ACHN (cell line): Measurements from ENCODE around the gene ARHGAP21.
"Not testable (repeated sequence)": the region's sequence is repeated elsewhere in the genome, so short reads cannot be mapped to it uniquely, and the experiment has no call there.

Source experiments
- DNase-seq: peaks from one replicate; pipeline ENCODE4 v3.0.0-alpha.2; 2015
- in situ Hi-C: cut with HindIII; loops from 2 replicates; pipeline ENCODE4 v1.10.0; 2017; ENCODE audit warnings: low sequenced_read_pairs, low pct_ligation_motif_present, low pct_unique_long_range_greater_than_20kb

ARHGAP21 gene

GRCh38 chr10:24723788-24724380 lies at the start of gene ARHGAP21:
Gene ARHGAP21, minus strand, starts transcription at chr10:24723887. Its CDS starts 1,988 bp downstream, at chr10:24721899.
- in situ Hi-C loops, result no loop called here
- peak; percentile 67 for DNase-seq

- DNase-seq, result no peak
- in situ Hi-C loops, result no loop called here
Observed at GRCh38 chr10:24771943-24772694, 48.4 kb upstream of the ARHGAP21 start.

GRCh38 chr10:24764991-24765390 lies 41.3 kb upstream of the ARHGAP21 start:
- DNase-seq, in situ Hi-C loops: not testable (repeated sequence)

- DNase-seq, result peak; percentile 58
Observed at GRCh38 chr10:24762966-24763623, 39.4 kb upstream of the ARHGAP21 start.

GRCh38 chr10:24762161-24762924 lies 38.7 kb upstream of the ARHGAP21 start:
- DNase-seq, result no peak

More at GRCh38 chr10:24762966-24763623, 39.4 kb upstream of the ARHGAP21 start:
- in situ Hi-C loops, result no loop called here

GRCh38 chr10:24759672-24760071 lies 36.0 kb upstream of the ARHGAP21 start:
- DNase-seq, result no peak
- in situ Hi-C loops, result no loop called here

More at GRCh38 chr10:24762161-24762924, 38.7 kb upstream of the ARHGAP21 start:
- in situ Hi-C loops, result no loop called here

- in situ Hi-C loops, DNase-seq: not testable (repeated sequence)
Observed at GRCh38 chr10:24758254-24758653, 34.6 kb upstream of the ARHGAP21 start.

- in situ Hi-C loops, result no loop called here
- no peak for DNase-seq
Observed at GRCh38 chr10:24756283-24756682, 32.6 kb upstream of the ARHGAP21 start.

GRCh38 chr10:24751716-24752115 lies 28.0 kb upstream of the ARHGAP21 start:
- in situ Hi-C loops, result no loop called here
- DNase-seq, result no peak

GRCh38 chr10:24750695-24751094 lies 27.0 kb upstream of the ARHGAP21 start:
- in situ Hi-C loops, result no loop called here
- DNase-seq, result no peak

- in situ Hi-C loops, result no loop called here
- DNase-seq, result no peak
Observed at GRCh38 chr10:24748214-24748613, 24.5 kb upstream of the ARHGAP21 start.

GRCh38 chr10:24744946-24745345 lies 21.3 kb upstream of the ARHGAP21 start:
- DNase-seq, result no peak
- in situ Hi-C loops, result no loop called here

GRCh38 chr10:24740714-24741113 lies 17.0 kb upstream of the ARHGAP21 start:
- in situ Hi-C loops, result no loop called here

GRCh38 chr10:24737001-24737400 lies 13.3 kb upstream of the ARHGAP21 start:
- in situ Hi-C loops, result no loop called here
- no peak for DNase-seq

More at GRCh38 chr10:24740714-24741113, 17.0 kb upstream of the ARHGAP21 start:
- no peak for DNase-seq

- in situ Hi-C loops, result no loop called here
- DNase-seq, result no peak
Observed at GRCh38 chr10:24731942-24732341, 8.3 kb upstream of the ARHGAP21 start.

- in situ Hi-C loops, result no loop called here
- DNase-seq, result no peak
Observed at GRCh38 chr10:24730811-24731210, 7.1 kb upstream of the ARHGAP21 start.

GRCh38 chr10:24727786-24728185 lies 4.1 kb upstream of the ARHGAP21 start:
- peak; percentile 37 for DNase-seq
- in situ Hi-C loops, result no loop called here

GRCh38 chr10:24726626-24727025 lies 2.9 kb upstream of the ARHGAP21 start:
- DNase-seq, result no peak
- in situ Hi-C loops, result no loop called here

- DNase-seq, in situ Hi-C loops: not testable (repeated sequence)
Observed at GRCh38 chr10:24726029-24726428, 2.3 kb upstream of the ARHGAP21 start.
